Type B pancreatic cell (in vitro differentiated cells): Measurements from ENCODE around the gene PPIL1. TPM values are rescaled to one million over a fixed set of nuclear protein-coding genes. Genes with fewer than 3 reads are reported as not detected.
A peak's percentile ranks its signal among the peaks of the same experiment; 100 is the strongest.

Source experiments
- DNase-seq: peaks from one replicate; pipeline ENCODE4 v3.0.0; 2021; ENCODE audit warnings: mixed read lengths; ENCODE audit not compliant: unreplicated experiment; ENCODE audit errors: extremely low spot score
- H3K27ac Mint-ChIP-seq: 2 replicates; pipeline ENCODE4 v1.8.0; 2021; ENCODE audit warnings: mild to moderate bottlenecking, mixed read lengths
- H3K27me3 Mint-ChIP-seq: 2 replicates; pipeline ENCODE4 v1.8.0; 2021; ENCODE audit warnings: mixed read lengths
- H3K36me3 Mint-ChIP-seq: 2 replicates; pipeline ENCODE4 v1.8.0; 2021; ENCODE audit warnings: mixed read lengths
- H3K4me1 Mint-ChIP-seq: one replicate; pipeline ENCODE4 v1.8.0; 2021; ENCODE audit warnings: mixed read lengths; ENCODE audit not compliant: unreplicated experiment
- H3K4me3 Mint-ChIP-seq: 2 replicates; pipeline ENCODE4 v1.8.0; 2021; ENCODE audit warnings: mild to moderate bottlenecking, mixed read lengths
- H3K9me3 Mint-ChIP-seq: 2 replicates; pipeline ENCODE4 v1.8.0; 2021; ENCODE audit warnings: mixed read lengths
- CTCF ChIP-seq: fragments of 200-600 bp; sonication (generic); conservative IDR thresholded peaks from 2 replicates; pipeline ENCODE4 v1.5.0; 2021; ENCODE audit warnings: antibody characterized with exemption, mild to moderate bottlenecking
- total RNA-seq: library from RNA; stranded (reverse); gene quantifications from 2 replicates; pipeline ENCODE4 v1.2.1, GENCODE V29; 2021; ENCODE audit warnings: low replicate concordance

The PPIL1 gene
- total RNA-seq, 1 donor from 2014 or later, result 50.4 TPM

- Mint-ChIP-seq H3K27me3 (peaks cover 5% of the 10 kb centered on the region), H3K36me3 (peaks cover 12% of the 10 kb centered on the region), H3K9me3 (no peaks in the 10 kb centered on the region), H3K27ac (peak overlapping the region; percentile 66), H3K4me3 (no peak overlapping the region), H3K4me1 (peaks cover 27% of the 10 kb centered on the region)
- no peak for TF ChIP-seq CTCF
- DNase-seq, result no peak
Observed at GRCh38 chr6:36852481-36853147, 22.0 kb downstream of the PPIL1 start.

GRCh38 chr6:36851626-36852025 is 23.0 kb downstream of the PPIL1 start:
- no peak overlapping the region for H3K27ac Mint-ChIP-seq
- DNase-seq, result no peak
- peaks cover 27% of the 10 kb centered on the region for H3K4me1 Mint-ChIP-seq
- H3K27me3 Mint-ChIP-seq, result peaks cover 5% of the 10 kb centered on the region
- no peak overlapping the region for H3K4me3 Mint-ChIP-seq
- no peak for TF ChIP-seq CTCF
- peaks cover 8% of the 10 kb centered on the region for H3K36me3 Mint-ChIP-seq
- no peaks in the 10 kb centered on the region for H3K9me3 Mint-ChIP-seq

- Mint-ChIP-seq H3K36me3 (peaks cover 4% of the 10 kb centered on the region), H3K27ac (no peak overlapping the region), H3K4me3 (no peak overlapping the region), H3K4me1 (peaks cover 27% of the 10 kb centered on the region), H3K27me3 (peaks cover 5% of the 10 kb centered on the region), H3K9me3 (no peaks in the 10 kb centered on the region)
- TF ChIP-seq CTCF, result peak; percentile 96
- DNase-seq, result no peak
Observed at GRCh38 chr6:36851149-36851614, 23.4 kb downstream of the PPIL1 start.

- Mint-ChIP-seq H3K27me3 (peaks cover 16% of the 10 kb centered on the region), H3K9me3 (no peaks in the 10 kb centered on the region), H3K4me1 (peaks cover 27% of the 10 kb centered on the region), H3K27ac (no peak overlapping the region), H3K4me3 (no peak overlapping the region), H3K36me3 (peaks cover 4% of the 10 kb centered on the region)
- TF ChIP-seq CTCF, result no peak
- no peak for DNase-seq
Observed at GRCh38 chr6:36850021-36850420, 24.6 kb downstream of the PPIL1 start.

GRCh38 chr6:36848658-36849441 is 25.8 kb downstream of the PPIL1 start:
- H3K36me3 Mint-ChIP-seq, result peaks cover 4% of the 10 kb centered on the region

More at GRCh38 chr6:36848658-36849441, 25.8 kb downstream of the PPIL1 start:
- H3K9me3 Mint-ChIP-seq, result no peaks in the 10 kb centered on the region
- peak overlapping the region; percentile 61 for H3K4me3 Mint-ChIP-seq
- TF ChIP-seq CTCF, result no peak
- peak overlapping the region; percentile 46 for H3K27ac Mint-ChIP-seq
- H3K27me3 Mint-ChIP-seq, result peaks cover 25% of the 10 kb centered on the region
- no peak for DNase-seq
- peaks cover 27% of the 10 kb centered on the region for H3K4me1 Mint-ChIP-seq
